Fibroblast of the aortic adventitia (primary cell): ENCODE results near the gene ZNHIT1. TPM values are rescaled to one million over a fixed set of nuclear protein-coding genes. Genes with fewer than 3 reads are reported as not detected.
"Not testable (repeated sequence)": the region's sequence is repeated elsewhere in the genome, so short reads cannot be mapped to it uniquely, and the experiment has no call there.

Source experiments
- DNase-seq: peaks from one replicate; pipeline ENCODE4 v3.0.0-alpha.2; 2010; ENCODE audit warnings: low read depth
- H3K4me3 ChIP-seq: 2 replicates; pipeline ENCODE4 v1.5.1; 2011; ENCODE audit warnings: low read depth, mild to moderate bottlenecking, control low read depth, low read length, moderate library complexity
- total RNA-seq: library from RNA; depleted of rRNA; stranded (reverse); fragments of >200 nt; gene quantifications from 2 replicates; pipeline ENCODE4 v1.2.3, GENCODE V29; 2012; ENCODE audit warnings: low replicate concordance
- TF ChIP-seq, protein P1 (sequence below): IDR thresholded peaks from 2 replicates; pipeline ENCODE4 v1.5.1; 2011; ENCODE audit warnings: mild to moderate bottlenecking, low read length, control low read depth, inconsistent platforms; ENCODE audit not compliant: insufficient read depth

ZNHIT1 gene
- total RNA-seq, 1 donor = 75.6 TPM

DNA sequence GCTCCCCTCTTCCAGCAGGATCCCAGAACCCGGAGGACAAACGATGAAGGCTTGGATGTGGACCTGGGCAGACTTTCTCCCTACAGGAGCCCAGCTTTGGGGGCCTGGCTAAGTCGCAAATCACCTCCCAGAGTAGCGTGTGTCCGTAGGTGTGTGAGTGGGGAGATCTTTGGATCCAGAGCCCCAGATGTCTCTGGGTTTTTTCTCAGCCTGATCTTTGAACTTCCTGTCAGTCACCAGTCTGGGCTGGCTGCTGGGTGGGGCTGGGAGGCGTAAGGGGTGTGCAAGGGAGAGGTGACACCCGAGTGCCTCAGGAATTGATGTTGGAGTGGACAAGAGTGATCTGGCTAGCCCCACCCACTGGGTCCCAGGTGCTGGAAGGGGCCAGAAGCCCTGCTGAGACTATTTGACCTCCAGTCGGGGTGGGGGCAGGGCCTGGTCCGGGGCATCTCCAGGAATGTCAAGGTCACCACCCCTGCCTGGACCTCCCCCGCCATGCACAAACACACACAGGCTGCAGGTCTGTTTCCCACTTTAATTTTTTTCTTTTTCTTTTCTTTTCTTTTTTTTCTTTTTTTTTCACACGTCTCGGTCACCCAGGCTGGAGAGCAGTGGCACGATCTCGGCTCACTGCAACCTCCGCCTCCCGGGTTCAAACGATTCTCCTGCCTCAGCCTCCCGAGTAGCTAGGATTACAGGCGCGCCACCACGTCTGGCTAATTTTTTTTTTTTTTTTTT, 16.9 kb upstream of the ZNHIT1 start, which contains the start of gene MOGAT3:
Gene MOGAT3, minus strand, starts transcription at position 175 of the 738 bp plus-strand sequence. CDS start 182 bp downstream, outside the sequence.
- TF ChIP-seq, protein P1, sequence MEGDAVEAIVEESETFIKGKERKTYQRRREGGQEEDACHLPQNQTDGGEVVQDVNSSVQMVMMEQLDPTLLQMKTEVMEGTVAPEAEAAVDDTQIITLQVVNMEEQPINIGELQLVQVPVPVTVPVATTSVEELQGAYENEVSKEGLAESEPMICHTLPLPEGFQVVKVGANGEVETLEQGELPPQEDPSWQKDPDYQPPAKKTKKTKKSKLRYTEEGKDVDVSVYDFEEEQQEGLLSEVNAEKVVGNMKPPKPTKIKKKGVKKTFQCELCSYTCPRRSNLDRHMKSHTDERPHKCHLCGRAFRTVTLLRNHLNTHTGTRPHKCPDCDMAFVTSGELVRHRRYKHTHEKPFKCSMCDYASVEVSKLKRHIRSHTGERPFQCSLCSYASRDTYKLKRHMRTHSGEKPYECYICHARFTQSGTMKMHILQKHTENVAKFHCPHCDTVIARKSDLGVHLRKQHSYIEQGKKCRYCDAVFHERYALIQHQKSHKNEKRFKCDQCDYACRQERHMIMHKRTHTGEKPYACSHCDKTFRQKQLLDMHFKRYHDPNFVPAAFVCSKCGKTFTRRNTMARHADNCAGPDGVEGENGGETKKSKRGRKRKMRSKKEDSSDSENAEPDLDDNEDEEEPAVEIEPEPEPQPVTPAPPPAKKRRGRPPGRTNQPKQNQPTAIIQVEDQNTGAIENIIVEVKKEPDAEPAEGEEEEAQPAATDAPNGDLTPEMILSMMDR = no peak
- no peak within 1 kb of the TSS for H3K4me3 ChIP-seq
- DNase-seq = no peak

DNA sequence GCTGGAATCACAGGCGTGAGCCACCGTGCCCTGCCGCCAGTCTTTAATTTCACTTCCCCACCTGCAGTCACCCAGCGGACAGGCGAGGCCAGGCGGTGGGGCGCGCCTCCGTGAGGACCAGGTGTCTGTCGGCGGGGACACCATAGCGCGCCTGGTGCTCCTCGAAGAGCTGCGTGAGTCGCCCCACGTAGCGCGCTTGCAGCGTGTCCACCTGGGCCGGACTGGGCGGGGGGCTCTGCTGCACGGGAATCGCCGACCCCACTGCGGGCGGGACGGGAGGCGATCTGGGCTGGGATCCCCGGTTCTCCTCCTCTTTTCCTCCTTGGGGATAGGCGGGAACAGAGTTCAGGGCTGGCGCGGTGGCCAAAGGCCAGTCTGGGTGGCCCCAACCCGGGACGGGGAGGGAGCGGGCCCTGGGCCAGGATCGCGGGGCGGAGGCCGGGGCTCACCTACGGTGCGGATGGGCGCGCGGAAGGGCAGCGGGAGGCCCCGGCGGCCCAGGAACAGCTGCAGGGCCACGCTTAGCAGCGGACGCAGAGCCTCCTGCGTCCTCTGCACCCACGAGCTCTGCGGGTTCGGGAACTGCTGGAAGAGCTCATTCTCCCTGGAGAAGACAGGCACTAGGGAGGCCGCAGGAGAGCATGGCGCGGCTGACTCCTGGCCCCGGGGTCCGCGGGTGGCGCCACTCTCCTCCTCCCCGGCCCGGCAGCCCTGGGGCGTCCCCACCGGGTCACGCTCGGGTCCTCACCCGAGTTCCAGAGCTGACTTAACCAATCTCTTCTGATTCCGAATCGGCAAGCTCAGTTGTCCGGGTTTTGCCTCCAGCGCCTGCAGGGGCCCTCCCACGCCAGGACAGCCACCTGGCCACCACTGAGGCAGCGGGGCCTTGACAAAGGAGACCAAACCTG, 16.0 kb upstream of the ZNHIT1 start:
- no peak overlapping the region for H3K4me3 ChIP-seq
- no peak for DNase-seq

DNA sequence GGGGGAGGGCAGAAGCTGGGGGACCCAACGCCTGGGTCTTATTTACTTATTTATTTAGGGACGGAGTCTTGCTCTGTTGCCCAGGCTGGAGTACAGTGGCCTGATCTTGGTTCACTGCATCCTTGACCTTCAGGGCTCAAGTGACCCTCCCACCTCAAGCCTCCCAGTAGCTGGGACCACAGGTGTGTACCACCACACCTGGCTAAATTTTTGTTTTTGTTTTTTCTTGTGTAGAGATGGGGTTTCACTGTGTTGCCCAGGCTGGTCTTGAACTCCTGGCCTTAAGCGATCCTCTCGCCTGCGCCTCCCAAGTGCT, 15.4 kb upstream of the ZNHIT1 start:
- no peak overlapping the region for H3K4me3 ChIP-seq
- TF ChIP-seq, protein P1 = no peak
- DNase-seq = no peak

More for the DNA sequence above, 16.0 kb upstream of the ZNHIT1 start:
- TF ChIP-seq, protein P1 = no peak

DNA sequence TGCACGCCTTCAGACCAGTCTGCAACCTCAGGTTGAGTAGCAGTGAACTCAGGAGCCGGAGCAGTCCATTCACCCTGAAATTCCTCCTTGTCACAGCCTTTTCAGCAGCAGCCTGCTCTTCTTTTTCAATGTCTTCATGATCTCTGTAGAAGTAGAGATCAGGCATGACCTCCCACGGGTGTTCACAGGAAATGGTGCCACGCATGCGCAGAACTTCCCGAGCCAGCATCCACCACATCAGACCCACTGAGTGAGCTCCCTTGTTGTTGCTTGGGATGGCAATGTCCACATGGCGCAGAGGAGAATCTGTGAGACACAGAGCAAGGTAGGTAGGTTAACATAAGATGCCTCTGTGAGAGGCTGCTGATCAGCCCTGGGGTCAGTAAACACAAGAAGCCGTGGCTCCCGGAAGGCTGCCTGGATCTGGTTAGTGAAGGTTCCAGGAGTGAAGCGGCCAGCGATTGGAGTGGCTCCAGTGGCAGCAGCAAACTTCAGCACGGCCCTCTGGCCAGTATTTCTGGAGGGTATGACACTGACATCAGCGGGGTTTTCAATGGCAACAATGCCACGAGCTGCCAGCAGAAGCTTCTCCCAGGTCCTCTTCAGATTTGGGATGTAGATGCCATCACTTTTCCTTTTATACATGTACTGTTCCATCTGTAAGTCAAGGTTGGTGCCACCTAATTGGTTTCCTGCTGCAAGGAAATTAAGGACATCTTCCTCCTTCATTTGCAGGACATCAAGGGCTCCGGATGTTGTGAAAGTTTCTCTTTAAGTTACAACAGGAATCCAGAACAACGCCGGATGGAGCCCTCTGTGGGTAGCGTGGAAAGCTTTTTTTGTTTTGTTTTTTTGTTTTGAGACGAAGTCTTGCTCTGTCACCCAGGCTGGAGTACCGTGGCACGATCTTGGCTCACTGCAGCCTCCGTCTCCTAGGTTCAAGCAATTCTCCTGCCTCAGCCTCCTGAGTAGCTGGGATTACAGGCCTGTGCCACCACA, 13.9 kb upstream of the ZNHIT1 start:
- H3K4me3 ChIP-seq = not testable (repeated sequence)
- DNase-seq = peak; percentile 5

DNA sequence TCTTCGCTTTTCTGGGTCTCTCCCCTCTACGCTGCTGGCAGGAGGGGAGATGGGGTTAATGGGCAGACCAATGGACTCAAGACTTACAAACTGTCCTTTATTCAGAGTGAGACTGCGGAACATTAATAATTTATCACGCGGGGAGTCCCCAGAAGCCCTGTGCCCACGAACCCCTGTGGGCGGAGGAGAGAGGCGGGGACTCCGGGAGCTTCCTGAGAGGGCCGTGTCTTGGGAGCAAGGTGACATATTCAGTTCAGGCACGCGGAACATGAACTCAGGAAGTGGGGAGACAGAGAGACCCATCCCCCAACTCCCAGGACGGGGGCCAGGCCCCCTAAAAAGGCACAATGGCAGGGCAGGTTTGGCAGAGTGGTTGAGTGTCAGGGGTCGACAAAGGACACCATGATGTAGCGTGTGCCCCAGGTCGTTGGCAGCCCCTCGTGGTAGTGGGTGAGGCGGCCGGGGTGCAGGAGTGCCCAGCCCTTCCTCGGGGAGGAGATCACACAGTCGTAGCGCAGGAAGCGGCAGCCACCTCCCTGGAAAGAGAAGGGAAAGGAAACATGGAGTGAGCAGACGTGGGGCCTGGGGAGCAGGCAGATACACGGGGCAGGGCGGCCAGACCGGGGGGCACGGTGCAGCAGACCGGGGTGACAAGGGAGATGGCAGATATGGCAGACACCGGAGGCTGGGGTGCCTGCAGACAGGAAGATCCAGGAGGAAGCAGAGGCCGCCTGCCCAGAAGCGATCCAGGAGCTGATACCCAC, 11.9 kb upstream of the ZNHIT1 start:
- TF ChIP-seq, protein P1 = no peak
- DNase-seq = no peak
- H3K4me3 ChIP-seq = no peak overlapping the region

DNA sequence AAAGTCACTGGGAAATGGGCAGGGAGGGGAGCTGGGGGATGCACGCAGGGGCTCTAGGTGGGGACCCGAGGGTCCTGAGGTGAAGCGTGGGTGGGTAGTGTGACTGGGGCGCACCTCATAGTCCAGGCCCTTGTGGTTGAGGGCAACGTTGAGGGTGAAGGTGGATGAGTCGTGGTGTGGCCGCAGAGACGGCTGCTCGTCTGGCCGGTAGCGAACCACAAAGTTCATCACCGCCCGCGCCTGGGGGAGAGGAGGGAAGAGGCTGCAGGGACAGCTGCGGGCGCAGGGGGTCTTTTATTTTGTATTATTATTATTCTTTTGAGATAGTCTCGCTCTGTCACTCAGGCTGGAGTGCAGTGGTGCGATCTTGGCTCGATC, 11.3 kb upstream of the ZNHIT1 start:
- TF ChIP-seq, protein P1 = no peak
- DNase-seq = no peak
- H3K4me3 ChIP-seq = no peak overlapping the region
